AG04449 (cell line): ENCODE results near the gene HNRNPD.
"Not testable (repeated sequence)": the region's sequence is repeated elsewhere in the genome, so short reads cannot be mapped to it uniquely, and the experiment has no call there.

Source experiments
- CTCF ChIA-PET: fragments of 350-600 bp; formaldehyde crosslinking; extraction: SDS; loops from one replicate; lab custom pipeline; 2021; ENCODE audit warnings: antibody characterized with exemption; lab: Yijun Ruan, JAX
- POLR2A ChIA-PET: fragments of 400-600, 350-600 bp; formaldehyde crosslinking; extraction: SDS; loops from one replicate; lab custom pipeline; 2020; ENCODE audit warnings: antibody characterized with exemption, inconsistent platforms; lab: Yijun Ruan, JAX
- DNase-seq: peaks from one replicate; pipeline ENCODE4 v3.0.0-alpha.2; 2010; ENCODE audit warnings: low read depth, low spot score
- H3K4me3 ChIP-seq: 2 replicates; pipeline ENCODE4 v1.5.1; 2011; ENCODE audit warnings: low read depth, mild to moderate bottlenecking, control low read depth, low read length
- TF ChIP-seq, protein P1 (sequence below): IDR thresholded peaks from one replicate; pipeline ENCODE4 v1.5.1; 2011; ENCODE audit warnings: mild to moderate bottlenecking, moderate library complexity, low read length, control low read depth, inconsistent platforms; ENCODE audit not compliant: insufficient read depth; ENCODE audit errors: missing control alignments

Gene HNRNPD

GRCh38 chr4:82388405-82388804 is 14.6 kb upstream of the HNRNPD start:
- ChIA-PET POLR2A (no interaction called here), CTCF (interaction anchor here (0.6 to 1.5 kb wide), 2 partner anchors 28 to 41 kb away, joined by 3 to 4 read pairs; no protein-coding TSS in a partner anchor)
- TF ChIP-seq, protein P1, sequence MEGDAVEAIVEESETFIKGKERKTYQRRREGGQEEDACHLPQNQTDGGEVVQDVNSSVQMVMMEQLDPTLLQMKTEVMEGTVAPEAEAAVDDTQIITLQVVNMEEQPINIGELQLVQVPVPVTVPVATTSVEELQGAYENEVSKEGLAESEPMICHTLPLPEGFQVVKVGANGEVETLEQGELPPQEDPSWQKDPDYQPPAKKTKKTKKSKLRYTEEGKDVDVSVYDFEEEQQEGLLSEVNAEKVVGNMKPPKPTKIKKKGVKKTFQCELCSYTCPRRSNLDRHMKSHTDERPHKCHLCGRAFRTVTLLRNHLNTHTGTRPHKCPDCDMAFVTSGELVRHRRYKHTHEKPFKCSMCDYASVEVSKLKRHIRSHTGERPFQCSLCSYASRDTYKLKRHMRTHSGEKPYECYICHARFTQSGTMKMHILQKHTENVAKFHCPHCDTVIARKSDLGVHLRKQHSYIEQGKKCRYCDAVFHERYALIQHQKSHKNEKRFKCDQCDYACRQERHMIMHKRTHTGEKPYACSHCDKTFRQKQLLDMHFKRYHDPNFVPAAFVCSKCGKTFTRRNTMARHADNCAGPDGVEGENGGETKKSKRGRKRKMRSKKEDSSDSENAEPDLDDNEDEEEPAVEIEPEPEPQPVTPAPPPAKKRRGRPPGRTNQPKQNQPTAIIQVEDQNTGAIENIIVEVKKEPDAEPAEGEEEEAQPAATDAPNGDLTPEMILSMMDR, result no peak
- DNase-seq, result no peak
- H3K4me3 ChIP-seq, result no peak overlapping the region

- CTCF ChIA-PET, result interaction anchor here (1.2 kb wide), 1 partner anchor 42 kb away, joined by 7 read pairs; no protein-coding TSS in a partner anchor
- H3K4me3 ChIP-seq, DNase-seq: not testable (repeated sequence)
- POLR2A ChIA-PET, result interaction anchor here (0.8 to 1.1 kb wide), 2 partner anchors 12 to 43 kb away, joined by 3 to 5 read pairs; no protein-coding TSS in a partner anchor
Observed at GRCh38 chr4:82386312-82386711, 12.5 kb upstream of the HNRNPD start.

DNA sequence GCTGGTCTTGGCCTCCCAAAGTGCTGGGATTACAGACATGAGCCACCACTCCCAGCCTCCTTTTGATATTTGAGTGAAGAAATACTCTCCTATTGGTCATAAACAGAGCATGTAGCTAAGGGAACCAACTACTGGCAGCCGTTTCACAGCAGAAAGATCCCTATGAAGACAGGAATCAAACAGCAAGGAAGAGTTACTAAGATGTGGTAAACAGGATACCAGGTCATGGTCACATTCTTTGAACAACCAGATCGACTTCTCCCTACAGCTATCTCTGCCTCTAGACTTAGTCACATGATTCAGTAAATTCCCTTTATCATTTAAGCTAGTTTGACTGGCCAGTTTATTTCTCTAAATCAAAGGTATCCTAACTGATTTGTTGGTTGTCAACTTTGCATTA is 9.0 kb upstream of the HNRNPD start:
- CTCF ChIA-PET, result interaction anchor here (1.2 kb wide), 1 partner anchor 47 kb away, joined by 3 read pairs; the partner anchor contains the start of gene HNRNPDL
- no peak overlapping the region for H3K4me3 ChIP-seq
- POLR2A ChIA-PET, result interaction anchor here (1.5 kb wide), 1 partner anchor 9 kb away, joined by 5 read pairs; the partner anchor contains the start of gene HNRNPD
- no peak for DNase-seq
- TF ChIP-seq, protein P1, result no peak

DNA sequence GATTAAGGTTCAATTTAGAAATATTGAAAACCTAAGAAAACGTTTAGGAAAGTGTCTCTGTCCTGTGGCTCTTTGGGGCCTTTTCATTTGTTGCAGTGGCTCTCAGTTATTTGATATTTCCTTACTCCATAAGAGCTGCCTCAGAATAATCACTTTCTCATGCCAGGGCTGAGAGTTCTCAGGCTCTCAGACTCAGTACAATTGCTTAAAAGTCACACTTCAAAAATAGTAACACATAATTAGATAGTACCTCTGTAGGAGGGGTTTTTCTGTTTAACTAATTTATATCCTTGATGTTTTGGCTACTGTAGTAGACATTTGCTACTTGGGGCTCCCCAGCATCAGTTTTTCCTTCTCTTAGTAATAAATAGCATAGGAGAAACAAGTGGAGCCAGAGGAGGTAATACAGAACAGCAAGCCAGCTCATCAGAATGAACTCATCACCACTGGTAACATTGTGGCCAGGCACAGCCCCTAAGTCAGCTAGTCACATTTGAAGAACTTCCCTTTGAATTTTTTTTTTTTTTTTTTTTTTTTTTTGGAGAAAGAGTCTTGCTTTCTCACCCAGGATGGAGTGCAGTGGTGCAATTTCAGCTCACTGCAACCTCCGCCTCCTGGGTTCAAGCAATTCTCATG is 8.0 kb upstream of the HNRNPD start:
- no peak for DNase-seq
- TF ChIP-seq, protein P1, result no peak
- ChIA-PET CTCF (interaction anchor here (2.1 kb wide), 1 partner anchor 48 kb away, joined by 6 read pairs; the partner anchor contains the start of gene HNRNPDL), POLR2A (interaction anchor here (0.6 kb wide), 1 partner anchor 1354 kb away, joined by 3 read pairs; no protein-coding TSS in a partner anchor)
- no peak overlapping the region for H3K4me3 ChIP-seq

DNA sequence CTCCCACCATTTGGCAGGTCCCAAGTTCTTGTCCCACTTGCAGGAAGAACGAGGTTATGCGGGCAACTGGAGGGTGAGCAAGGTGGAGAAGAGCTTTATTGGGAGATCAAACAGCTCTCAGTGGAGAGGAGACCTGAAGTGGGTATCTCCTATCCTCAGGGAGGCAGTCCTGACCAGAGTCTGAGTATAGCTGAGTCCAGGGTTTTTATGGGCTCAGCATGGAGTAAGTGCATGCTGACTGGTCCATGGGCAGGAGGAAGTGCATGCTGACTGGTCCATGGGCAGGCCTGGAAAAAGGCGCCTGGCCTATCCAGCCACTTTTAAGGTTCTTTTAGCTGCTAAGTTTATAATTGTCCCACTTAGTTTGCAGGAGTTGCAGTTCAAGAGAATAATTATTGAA is 7.4 kb upstream of the HNRNPD start:
- no peak for DNase-seq
- POLR2A ChIA-PET, result interaction anchor here (0.9 kb wide), 1 partner anchor 47 kb away, joined by 5 read pairs; no protein-coding TSS in a partner anchor
- TF ChIP-seq, protein P1, result no peak
- H3K4me3 ChIP-seq, result no peak overlapping the region
- CTCF ChIA-PET, result interaction anchor here (2.1 kb wide), 1 partner anchor 48 kb away, joined by 6 read pairs; the partner anchor contains the start of gene HNRNPDL

DNA sequence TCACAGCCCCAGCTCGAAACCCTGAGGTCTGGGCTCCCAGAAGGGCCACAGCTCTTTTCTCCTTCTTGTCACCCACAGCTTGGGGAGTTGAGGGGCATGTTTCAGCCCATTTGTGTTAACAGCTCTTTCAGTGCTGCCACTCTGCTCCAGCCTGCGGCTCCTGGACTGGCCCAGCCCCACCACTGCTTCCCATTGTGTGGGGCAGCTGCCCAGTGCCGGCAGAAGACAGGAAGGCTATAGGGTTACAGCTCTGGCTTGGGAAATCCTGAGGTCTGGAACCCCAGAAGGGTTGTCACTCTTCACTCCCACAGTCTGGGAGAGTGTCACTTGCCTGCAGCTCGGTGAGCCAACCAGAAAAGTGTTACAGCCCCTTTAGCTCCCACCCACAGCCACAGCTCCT is 7.0 kb upstream of the HNRNPD start:
- TF ChIP-seq, protein P1, result no peak
- CTCF ChIA-PET, result interaction anchor here (2.1 kb wide), 1 partner anchor 49 kb away, joined by 6 read pairs; the partner anchor contains the start of gene HNRNPDL
- DNase-seq, result no peak
- POLR2A ChIA-PET, result interaction anchor here (0.9 kb wide), 1 partner anchor 47 kb away, joined by 5 read pairs; no protein-coding TSS in a partner anchor
- H3K4me3 ChIP-seq, result no peak overlapping the region
